Activated T-cell treated with anti-CD3 and anti-CD28 coated beads, Interleukin-2, amount 50 U/mL, for 1 hour (primary cell): ENCODE results near the gene NBPF9.
"Not testable (repeated sequence)": the region's sequence is repeated elsewhere in the genome, so short reads cannot be mapped to it uniquely, and the experiment has no call there.

ENCODE experiments used
- DNase-seq: peaks from one replicate; pipeline ENCODE4 v3.0.0-alpha.2; 2020

NBPF9 gene

GRCh38 chr1:149103109-149104081, at the start of gene NBPF9:
NBPF9 (minus strand) TSS chr1:149103551; CDS start chr1:149082139, 21,412 bp downstream.
- DNase-seq, result peak; percentile 67

GRCh38 chr1:149149909-149150308, 46.6 kb upstream of the NBPF9 start:
- DNase-seq, result not testable (repeated sequence)

GRCh38 chr1:149137585-149137984, 34.2 kb upstream of the NBPF9 start:
- DNase-seq, result not testable (repeated sequence)

GRCh38 chr1:149130938-149131337, 27.6 kb upstream of the NBPF9 start:
- not testable (repeated sequence) for DNase-seq

- not testable (repeated sequence) for DNase-seq
Measured at GRCh38 chr1:149129245-149129644, 25.9 kb upstream of the NBPF9 start.

GRCh38 chr1:149126555-149127145, 23.3 kb upstream of the NBPF9 start:
- not testable (repeated sequence) for DNase-seq

- DNase-seq, result not testable (repeated sequence)
Measured at GRCh38 chr1:149123948-149124926, 20.9 kb upstream of the NBPF9 start.

- not testable (repeated sequence) for DNase-seq
Measured at GRCh38 chr1:149112828-149113227, 9.5 kb upstream of the NBPF9 start.

GRCh38 chr1:149110343-149110742, 7.0 kb upstream of the NBPF9 start:
- DNase-seq, result not testable (repeated sequence)

GRCh38 chr1:149102574-149102973, 777 bp downstream of the NBPF9 start:
- peak; percentile 32 for DNase-seq

- DNase-seq, result not testable (repeated sequence)
Measured at GRCh38 chr1:149098276-149098675, 5.1 kb downstream of the NBPF9 start.

GRCh38 chr1:149093155-149093554, 10.2 kb downstream of the NBPF9 start:
- DNase-seq, result not testable (repeated sequence)

GRCh38 chr1:149075505-149076127, 27.7 kb downstream of the NBPF9 start:
- not testable (repeated sequence) for DNase-seq

GRCh38 chr1:149064611-149065010, 38.7 kb downstream of the NBPF9 start:
- not testable (repeated sequence) for DNase-seq

GRCh38 chr1:149043056-149043455, 60.3 kb downstream of the NBPF9 start:
- DNase-seq, result not testable (repeated sequence)

GRCh38 chr1:149033916-149034315, 69.4 kb downstream of the NBPF9 start:
- DNase-seq, result not testable (repeated sequence)

- not testable (repeated sequence) for DNase-seq
Measured at GRCh38 chr1:149024327-149024726, 79.0 kb downstream of the NBPF9 start.

- DNase-seq, result not testable (repeated sequence)
Measured at GRCh38 chr1:149018577-149018976, 84.8 kb downstream of the NBPF9 start.

GRCh38 chr1:149016626-149017025, 86.7 kb downstream of the NBPF9 start:
- not testable (repeated sequence) for DNase-seq

- not testable (repeated sequence) for DNase-seq
Measured at GRCh38 chr1:149015522-149015921, 87.8 kb downstream of the NBPF9 start.

GRCh38 chr1:149013513-149013912, 89.8 kb downstream of the NBPF9 start:
- DNase-seq, result not testable (repeated sequence)

- not testable (repeated sequence) for DNase-seq
Measured at GRCh38 chr1:149012599-149012998, 90.8 kb downstream of the NBPF9 start.
